ENCODE measurements around the gene ADARB2.

Gene ADARB2

GRCh38 chr10:1715821-1716220, 21.5 kb downstream of the ADARB2 start:
- no peaks in the 10 kb centered on the region for H3K9me3 Mint-ChIP-seq
- peaks cover 12% of the 10 kb centered on the region for H3K4me1 Mint-ChIP-seq
- H3K27ac Mint-ChIP-seq = no peak overlapping the region
- no peaks in the 10 kb centered on the region for H3K36me3 Mint-ChIP-seq
- no peak for DNase-seq (ENCODE audit: low spot score in 2 of 2)
- no peak overlapping the region for H3K4me3 Mint-ChIP-seq
- ATAC-seq = peak; percentile 66

GRCh38 chr10:1712944-1713671, 24.2 kb downstream of the ADARB2 start:
- Mint-ChIP-seq H3K4me3 (no peak overlapping the region), H3K27ac (no peak overlapping the region)

GRCh38 chr10:1712314-1712713, 25.0 kb downstream of the ADARB2 start:
- Mint-ChIP-seq H3K27ac (no peak overlapping the region), H3K36me3 (no peaks in the 10 kb centered on the region), H3K4me1 (peaks cover 9% of the 10 kb centered on the region), H3K9me3 (no peaks in the 10 kb centered on the region), H3K4me3 (no peak overlapping the region)
- DNase-seq (ENCODE audit: low spot score in 2 of 2) = no peak
- ATAC-seq = no peak

More at GRCh38 chr10:1712944-1713671, 24.2 kb downstream of the ADARB2 start:
- no peaks in the 10 kb centered on the region for H3K9me3 Mint-ChIP-seq
- H3K36me3 Mint-ChIP-seq = no peaks in the 10 kb centered on the region
- ATAC-seq = no peak
- peaks cover 12% of the 10 kb centered on the region for H3K4me1 Mint-ChIP-seq
- no peak for DNase-seq (ENCODE audit: low spot score in 2 of 2)

- Mint-ChIP-seq H3K4me3 (no peak overlapping the region), H3K4me1 (peaks cover 19% of the 10 kb centered on the region), H3K36me3 (no peaks in the 10 kb centered on the region), H3K9me3 (no peaks in the 10 kb centered on the region), H3K27ac (no peak overlapping the region)
- ATAC-seq = no peak
- DNase-seq (ENCODE audit: low spot score in 2 of 2) = no peak
Observed at GRCh38 chr10:1709161-1709560, 28.2 kb downstream of the ADARB2 start.

- H3K4me1 Mint-ChIP-seq = peaks cover 19% of the 10 kb centered on the region
- no peak overlapping the region for H3K4me3 Mint-ChIP-seq
- ATAC-seq (no peak), DNase-seq (ENCODE audit: low spot score in 2 of 2) (no peak)
- H3K36me3 Mint-ChIP-seq = no peaks in the 10 kb centered on the region
- no peak overlapping the region for H3K27ac Mint-ChIP-seq
- H3K9me3 Mint-ChIP-seq = no peaks in the 10 kb centered on the region
Observed at GRCh38 chr10:1708746-1709145, 28.6 kb downstream of the ADARB2 start.

GRCh38 chr10:1706711-1707110, 30.6 kb downstream of the ADARB2 start:
- Mint-ChIP-seq H3K4me1 (peaks cover 19% of the 10 kb centered on the region), H3K9me3 (peaks cover 3% of the 10 kb centered on the region), H3K27ac (peak overlapping the region; percentile 73), H3K4me3 (no peak overlapping the region), H3K36me3 (no peaks in the 10 kb centered on the region)
- DNase-seq (ENCODE audit: low spot score in 2 of 2) (no peak), ATAC-seq (peak; percentile 11)

GRCh38 chr10:1706256-1706655, 31.1 kb downstream of the ADARB2 start:
- no peak overlapping the region for H3K4me3 Mint-ChIP-seq
- H3K36me3 Mint-ChIP-seq = no peaks in the 10 kb centered on the region
- H3K27ac Mint-ChIP-seq = peak overlapping the region; percentile 73
- peaks cover 19% of the 10 kb centered on the region for H3K4me1 Mint-ChIP-seq
- DNase-seq (ENCODE audit: low spot score in 2 of 2) = no peak
- no peak for ATAC-seq
- H3K9me3 Mint-ChIP-seq = peaks cover 3% of the 10 kb centered on the region

GRCh38 chr10:1698185-1698584, 39.1 kb downstream of the ADARB2 start:
- no peak for ATAC-seq
- DNase-seq (ENCODE audit: low spot score in 2 of 2) = no peak
- H3K4me1 Mint-ChIP-seq = no peaks in the 10 kb centered on the region
- peaks cover 5% of the 10 kb centered on the region for H3K9me3 Mint-ChIP-seq
- no peak overlapping the region for H3K4me3 Mint-ChIP-seq
- H3K36me3 Mint-ChIP-seq = no peaks in the 10 kb centered on the region
- no peak overlapping the region for H3K27ac Mint-ChIP-seq

- no peak overlapping the region for H3K27ac Mint-ChIP-seq
- no peaks in the 10 kb centered on the region for H3K4me1 Mint-ChIP-seq
- no peaks in the 10 kb centered on the region for H3K36me3 Mint-ChIP-seq
- DNase-seq (ENCODE audit: low spot score in 2 of 2) = no peak
- no peak overlapping the region for H3K4me3 Mint-ChIP-seq
- no peak for ATAC-seq
- H3K9me3 Mint-ChIP-seq = peaks cover 2% of the 10 kb centered on the region
Observed at GRCh38 chr10:1696106-1696505, 41.2 kb downstream of the ADARB2 start.

- ATAC-seq (no peak), DNase-seq (ENCODE audit: low spot score in 2 of 2) (no peak)
- Mint-ChIP-seq H3K27ac (no peak overlapping the region), H3K9me3 (no peaks in the 10 kb centered on the region), H3K4me3 (no peak overlapping the region), H3K36me3 (no peaks in the 10 kb centered on the region), H3K4me1 (peaks cover 4% of the 10 kb centered on the region)
Observed at GRCh38 chr10:1690086-1690485, 47.2 kb downstream of the ADARB2 start.

GRCh38 chr10:1688531-1688930, 48.8 kb downstream of the ADARB2 start:
- ATAC-seq (no peak), DNase-seq (ENCODE audit: low spot score in 2 of 2) (no peak)
- Mint-ChIP-seq H3K36me3 (no peaks in the 10 kb centered on the region), H3K4me1 (peaks cover 4% of the 10 kb centered on the region), H3K9me3 (no peaks in the 10 kb centered on the region), H3K4me3 (no peak overlapping the region), H3K27ac (no peak overlapping the region)

GRCh38 chr10:1687623-1688150, 49.6 kb downstream of the ADARB2 start:
- ATAC-seq (no peak), DNase-seq (ENCODE audit: low spot score in 2 of 2) (no peak)
- Mint-ChIP-seq H3K36me3 (no peaks in the 10 kb centered on the region), H3K9me3 (no peaks in the 10 kb centered on the region), H3K4me1 (peaks cover 4% of the 10 kb centered on the region), H3K4me3 (no peak overlapping the region), H3K27ac (no peak overlapping the region)

- Mint-ChIP-seq H3K9me3 (no peaks in the 10 kb centered on the region), H3K4me3 (no peak overlapping the region)
- no peak for ATAC-seq
Observed at GRCh38 chr10:1687190-1687589, 50.1 kb downstream of the ADARB2 start.

GRCh38 chr10:1686491-1686749, 50.9 kb downstream of the ADARB2 start:
- no peak for ATAC-seq
- no peaks in the 10 kb centered on the region for H3K36me3 Mint-ChIP-seq
- peaks cover 12% of the 10 kb centered on the region for H3K4me1 Mint-ChIP-seq
- no peaks in the 10 kb centered on the region for H3K9me3 Mint-ChIP-seq
- no peak overlapping the region for H3K27ac Mint-ChIP-seq
- H3K4me3 Mint-ChIP-seq = no peak overlapping the region
- DNase-seq (ENCODE audit: low spot score in 2 of 2) = no peak

More at GRCh38 chr10:1687190-1687589, 50.1 kb downstream of the ADARB2 start:
- Mint-ChIP-seq H3K4me1 (peaks cover 5% of the 10 kb centered on the region), H3K27ac (no peak overlapping the region), H3K36me3 (no peaks in the 10 kb centered on the region)
- DNase-seq (ENCODE audit: low spot score in 2 of 2) = no peak

GRCh38 chr10:1685699-1686490, 51.4 kb downstream of the ADARB2 start:
- H3K9me3 Mint-ChIP-seq = no peaks in the 10 kb centered on the region
- H3K36me3 Mint-ChIP-seq = no peaks in the 10 kb centered on the region
- DNase-seq (ENCODE audit: low spot score in 2 of 2) (no peak), ATAC-seq (no peak)
- H3K4me1 Mint-ChIP-seq = peaks cover 11% of the 10 kb centered on the region
- H3K4me3 Mint-ChIP-seq = no peak overlapping the region
- H3K27ac Mint-ChIP-seq = no peak overlapping the region

GRCh38 chr10:1684991-1685390, 52.3 kb downstream of the ADARB2 start:
- Mint-ChIP-seq H3K36me3 (no peaks in the 10 kb centered on the region), H3K4me1 (peaks cover 17% of the 10 kb centered on the region), H3K4me3 (no peak overlapping the region), H3K9me3 (no peaks in the 10 kb centered on the region), H3K27ac (no peak overlapping the region)
- ATAC-seq (no peak), DNase-seq (ENCODE audit: low spot score in 2 of 2) (no peak)
